Retinal pigment epithelial cell (primary cell): ENCODE measurements around the gene TAB2.

Experiments used
- DNase-seq: peaks from one replicate; pipeline ENCODE4 v3.0.0-alpha.2; 2010; ENCODE audit warnings: low read depth
- H3K4me3 ChIP-seq: 2 replicates; pipeline ENCODE4 v1.5.1; 2011; ENCODE audit warnings: mild to moderate bottlenecking, low read length, control low read depth, moderate library complexity
- TF ChIP-seq, protein P1 (sequence below): conservative IDR thresholded peaks from 2 replicates; pipeline ENCODE4 v1.5.1; 2011; ENCODE audit warnings: low read depth, low read length, control low read depth, inconsistent platforms

The TAB2 gene, protein sequence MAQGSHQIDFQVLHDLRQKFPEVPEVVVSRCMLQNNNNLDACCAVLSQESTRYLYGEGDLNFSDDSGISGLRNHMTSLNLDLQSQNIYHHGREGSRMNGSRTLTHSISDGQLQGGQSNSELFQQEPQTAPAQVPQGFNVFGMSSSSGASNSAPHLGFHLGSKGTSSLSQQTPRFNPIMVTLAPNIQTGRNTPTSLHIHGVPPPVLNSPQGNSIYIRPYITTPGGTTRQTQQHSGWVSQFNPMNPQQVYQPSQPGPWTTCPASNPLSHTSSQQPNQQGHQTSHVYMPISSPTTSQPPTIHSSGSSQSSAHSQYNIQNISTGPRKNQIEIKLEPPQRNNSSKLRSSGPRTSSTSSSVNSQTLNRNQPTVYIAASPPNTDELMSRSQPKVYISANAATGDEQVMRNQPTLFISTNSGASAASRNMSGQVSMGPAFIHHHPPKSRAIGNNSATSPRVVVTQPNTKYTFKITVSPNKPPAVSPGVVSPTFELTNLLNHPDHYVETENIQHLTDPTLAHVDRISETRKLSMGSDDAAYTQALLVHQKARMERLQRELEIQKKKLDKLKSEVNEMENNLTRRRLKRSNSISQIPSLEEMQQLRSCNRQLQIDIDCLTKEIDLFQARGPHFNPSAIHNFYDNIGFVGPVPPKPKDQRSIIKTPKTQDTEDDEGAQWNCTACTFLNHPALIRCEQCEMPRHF

DNA sequence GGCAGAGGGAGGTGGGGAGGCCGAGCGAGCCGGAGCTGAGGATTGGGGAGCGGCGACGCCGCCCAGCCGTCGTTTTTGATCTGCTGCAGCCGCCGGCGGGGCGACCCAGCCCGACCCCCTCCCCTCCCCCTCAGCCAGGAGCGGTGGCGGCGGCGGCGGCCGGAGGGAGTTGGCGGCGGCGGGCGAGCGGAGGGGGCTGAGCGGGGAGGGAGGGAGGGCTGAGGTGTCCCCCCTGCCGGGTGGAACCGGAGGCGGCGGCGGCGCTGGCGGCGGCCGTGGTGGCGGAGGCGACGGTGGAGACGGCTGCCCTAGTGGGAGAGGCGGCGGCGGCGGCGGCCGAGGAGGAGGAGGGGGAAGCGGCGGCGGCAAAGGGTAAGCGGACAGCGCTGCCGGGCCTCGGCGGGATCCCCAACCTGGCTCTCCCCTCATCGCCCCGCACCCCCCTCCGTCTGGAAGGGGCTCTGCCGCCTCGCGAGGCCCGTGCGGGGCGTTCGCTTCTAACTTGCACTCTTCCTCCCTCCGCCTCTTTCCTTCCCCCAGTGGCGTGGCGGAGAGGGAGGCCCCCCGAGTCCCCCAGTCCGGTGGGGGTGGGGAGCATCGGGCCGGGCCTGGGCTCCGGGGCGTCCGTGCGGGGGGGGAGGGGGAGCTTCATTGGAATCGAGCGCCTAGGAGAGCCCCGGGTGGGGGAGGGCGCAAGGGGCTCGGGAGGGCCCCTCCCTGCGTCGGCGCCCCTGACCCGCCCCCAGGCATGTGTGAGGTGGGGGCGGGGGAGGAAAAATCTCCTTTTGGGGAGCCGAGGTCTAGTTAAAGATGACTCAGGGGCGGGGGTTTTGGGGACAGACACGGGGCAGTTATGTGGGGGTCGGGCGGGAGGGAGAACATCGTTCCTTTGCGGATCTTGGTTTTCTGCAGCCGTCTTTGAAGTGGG, at the start of gene TAB2:
TSS of gene TAB2 (plus strand) at position 69 of the 928 bp plus-strand sequence. CDS start 52,286 bp downstream, outside the sequence.
- peak within 1 kb of the TSS; percentile 87 for H3K4me3 ChIP-seq
- TF ChIP-seq, protein P1, sequence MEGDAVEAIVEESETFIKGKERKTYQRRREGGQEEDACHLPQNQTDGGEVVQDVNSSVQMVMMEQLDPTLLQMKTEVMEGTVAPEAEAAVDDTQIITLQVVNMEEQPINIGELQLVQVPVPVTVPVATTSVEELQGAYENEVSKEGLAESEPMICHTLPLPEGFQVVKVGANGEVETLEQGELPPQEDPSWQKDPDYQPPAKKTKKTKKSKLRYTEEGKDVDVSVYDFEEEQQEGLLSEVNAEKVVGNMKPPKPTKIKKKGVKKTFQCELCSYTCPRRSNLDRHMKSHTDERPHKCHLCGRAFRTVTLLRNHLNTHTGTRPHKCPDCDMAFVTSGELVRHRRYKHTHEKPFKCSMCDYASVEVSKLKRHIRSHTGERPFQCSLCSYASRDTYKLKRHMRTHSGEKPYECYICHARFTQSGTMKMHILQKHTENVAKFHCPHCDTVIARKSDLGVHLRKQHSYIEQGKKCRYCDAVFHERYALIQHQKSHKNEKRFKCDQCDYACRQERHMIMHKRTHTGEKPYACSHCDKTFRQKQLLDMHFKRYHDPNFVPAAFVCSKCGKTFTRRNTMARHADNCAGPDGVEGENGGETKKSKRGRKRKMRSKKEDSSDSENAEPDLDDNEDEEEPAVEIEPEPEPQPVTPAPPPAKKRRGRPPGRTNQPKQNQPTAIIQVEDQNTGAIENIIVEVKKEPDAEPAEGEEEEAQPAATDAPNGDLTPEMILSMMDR, result no peak
- no peak for DNase-seq

DNA sequence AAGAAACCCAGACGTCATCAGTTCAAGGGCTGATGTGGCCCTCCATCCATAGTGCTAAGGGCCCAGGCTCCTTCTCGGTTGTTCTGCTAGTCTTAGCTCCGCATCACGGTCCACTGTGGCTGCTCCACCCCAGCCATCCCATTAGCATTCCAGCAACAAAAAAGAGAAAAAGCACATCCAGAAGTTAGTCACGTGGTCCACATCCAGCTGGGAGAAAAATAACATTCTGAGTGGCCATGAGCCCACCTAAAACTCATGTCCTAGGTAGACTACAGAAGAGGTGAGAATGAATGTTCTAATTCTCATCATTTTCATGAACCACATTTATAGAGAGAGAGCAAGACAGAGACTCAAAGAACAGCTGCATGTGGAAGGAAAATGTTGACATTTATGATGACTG, 49.4 kb upstream of the TAB2 start:
- no peak overlapping the region for H3K4me3 ChIP-seq
- DNase-seq, result no peak
- TF ChIP-seq, protein P1, result no peak

DNA sequence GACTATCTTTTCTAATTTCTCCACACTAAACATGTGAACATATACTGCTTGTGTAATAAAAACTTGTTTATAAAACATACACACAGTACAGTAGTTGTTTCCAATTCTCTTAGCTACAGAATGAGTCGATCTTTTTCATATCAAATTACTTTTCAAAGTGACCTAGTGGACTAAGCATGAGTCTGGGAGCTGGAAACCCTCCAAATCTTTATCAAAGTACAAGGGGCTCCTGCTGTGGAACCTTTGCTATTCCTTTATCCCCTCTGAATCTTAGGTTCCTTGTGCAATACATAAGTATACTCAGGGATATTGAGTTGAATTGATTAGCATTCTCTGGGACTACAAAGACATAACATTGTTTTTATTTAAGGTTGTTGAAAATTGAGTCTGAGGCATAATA, 48.7 kb upstream of the TAB2 start:
- H3K4me3 ChIP-seq, result no peak overlapping the region
- TF ChIP-seq, protein P1, result no peak
- no peak for DNase-seq

DNA sequence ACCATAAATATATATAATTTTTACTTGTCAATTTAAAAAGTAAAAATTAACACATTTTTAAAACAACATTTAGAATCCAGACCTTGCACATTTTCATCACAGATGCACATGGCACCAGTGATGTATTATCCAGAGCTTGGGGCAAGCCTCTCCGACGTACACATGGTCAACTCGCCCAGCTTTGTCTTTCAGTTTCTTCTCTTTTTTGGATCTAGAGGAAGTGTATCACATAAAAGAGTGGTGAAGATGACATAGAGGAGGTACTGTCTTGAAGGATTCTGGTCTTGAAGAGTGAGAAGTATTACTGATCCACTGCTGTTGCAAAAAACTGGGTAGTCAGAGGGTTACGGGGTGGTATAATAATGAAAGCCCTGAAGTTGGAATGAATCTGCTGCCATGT, 46.9 kb upstream of the TAB2 start:
- H3K4me3 ChIP-seq, result no peak overlapping the region
- DNase-seq, result no peak
- TF ChIP-seq, protein P1, result no peak

DNA sequence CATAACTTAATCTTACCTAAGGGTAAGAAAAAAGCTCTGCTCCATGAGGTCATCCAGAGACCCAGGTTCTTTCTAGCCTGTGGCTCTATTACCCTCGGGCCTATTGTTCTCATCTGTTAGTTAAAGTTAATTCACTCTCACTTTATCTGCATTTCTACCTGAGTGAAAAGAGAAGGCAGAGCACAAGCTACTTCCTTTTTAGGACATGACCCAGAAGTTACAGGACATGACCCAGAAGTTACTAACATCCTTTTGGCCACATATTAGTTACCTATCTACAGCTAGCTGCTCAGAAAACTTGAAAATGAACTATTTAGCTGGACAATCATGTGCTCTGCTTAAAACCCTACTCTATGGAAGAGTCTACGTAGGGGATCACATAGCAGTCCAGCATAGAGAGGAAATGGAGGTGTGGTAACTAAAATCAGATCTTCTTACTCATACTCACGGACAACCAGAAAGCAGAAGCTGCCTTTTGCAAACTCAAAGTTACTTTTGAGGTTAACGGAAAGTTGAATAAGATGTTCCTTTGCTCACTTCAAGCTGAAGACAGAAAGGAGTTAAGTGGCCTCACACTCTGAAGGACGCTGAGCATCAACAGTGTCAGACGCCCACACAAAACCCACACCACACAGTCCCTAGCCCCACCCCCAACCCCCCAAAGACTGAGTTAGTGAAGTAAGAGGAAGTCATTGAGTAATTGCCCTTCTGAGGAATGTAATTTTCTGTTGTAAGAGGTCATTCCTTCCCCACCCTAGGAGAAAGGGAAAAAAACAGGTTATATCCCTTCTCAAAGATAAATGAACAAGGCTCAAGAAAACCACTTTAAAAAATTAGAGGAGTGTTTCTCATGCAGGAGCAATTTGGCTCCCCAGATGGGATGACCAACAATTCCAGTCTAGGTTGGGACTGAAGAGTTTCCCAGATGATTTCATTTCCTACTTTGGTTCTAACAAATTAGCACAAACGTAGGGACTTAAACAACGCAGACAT, 45.9 kb upstream of the TAB2 start:
- H3K4me3 ChIP-seq, result no peak overlapping the region

More for the DNA sequence above, 45.9 kb upstream of the TAB2 start:
- TF ChIP-seq, protein P1, result no peak
- DNase-seq, result no peak
